ENCODE results near the gene SPDYE17. TPM values are rescaled to one million over a fixed set of nuclear protein-coding genes. Genes with fewer than 3 reads are reported as not detected.
"Not testable (repeated sequence)": the region's sequence is repeated elsewhere in the genome, so short reads cannot be mapped to it uniquely, and the experiment has no call there.

Gene SPDYE17, protein sequence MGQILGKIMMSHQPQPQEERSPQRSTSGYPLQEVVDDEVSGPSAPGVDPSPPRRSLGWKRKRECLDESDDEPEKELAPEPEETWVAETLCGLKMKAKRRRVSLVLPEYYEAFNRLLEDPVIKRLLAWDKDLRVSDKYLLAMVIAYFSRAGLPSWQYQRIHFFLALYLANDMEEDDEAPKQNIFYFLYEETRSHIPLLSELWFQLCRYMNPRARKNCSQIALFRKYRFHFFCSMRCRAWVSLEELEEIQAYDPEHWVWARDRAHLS
- not detected for total RNA-seq
- polyA plus RNA-seq (ENCODE audit: insufficient read length in 2 of 2) = not detected
- long read RNA-seq, donor 1 = 0 reads
- long read RNA-seq, donor 2 = 0 reads
- long read RNA-seq, donor 3 = 0 reads
- long read RNA-seq, donor 4 = 0 reads

DNA sequence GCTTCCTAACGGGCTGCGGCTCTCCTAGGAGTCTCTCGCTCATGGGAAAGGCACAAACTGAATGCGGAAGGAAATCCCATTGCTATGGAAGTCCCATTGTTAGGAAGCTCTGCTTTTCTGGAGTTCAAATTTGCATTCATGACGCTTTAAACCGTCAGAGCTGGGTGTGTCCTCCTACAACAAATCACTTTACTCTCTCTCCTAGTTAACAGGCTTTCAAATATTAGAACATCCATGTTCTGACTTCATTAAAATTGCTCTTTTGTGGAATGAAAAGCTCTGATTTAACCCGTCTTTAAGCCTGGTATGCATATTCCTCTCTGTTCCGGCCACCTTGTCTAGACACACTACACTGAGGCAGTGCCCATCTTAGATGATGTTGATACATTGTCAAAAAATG, at the start of gene SPDYE17:
SPDYE17 (minus strand) TSS at position 101 of the 400 bp plus-strand sequence. CDS start 1,791 bp downstream, outside the sequence.
- DNase-seq (ENCODE audit: low read depth in 4 of 6, low spot score in 6 of 6); H3K36me3 ChIP-seq (ENCODE audit: control insufficient read depth, insufficient read depth, low read length); H3K27me3 ChIP-seq (ENCODE audit: control insufficient read depth, insufficient read depth, low read length); H3K27ac ChIP-seq (ENCODE audit: low read depth, low read length); H3K4me3 ChIP-seq (ENCODE audit: low read depth, low read length); H3K9me3 ChIP-seq (ENCODE audit: control insufficient read depth, insufficient read depth, low read length); H3K4me1 ChIP-seq (ENCODE audit: control insufficient read depth, insufficient read depth, low read length): not testable (repeated sequence)
- no CpG with 5 or more reads among the region's 8 CpGs for WGBS (ENCODE audit: insufficient coverage)

DNA sequence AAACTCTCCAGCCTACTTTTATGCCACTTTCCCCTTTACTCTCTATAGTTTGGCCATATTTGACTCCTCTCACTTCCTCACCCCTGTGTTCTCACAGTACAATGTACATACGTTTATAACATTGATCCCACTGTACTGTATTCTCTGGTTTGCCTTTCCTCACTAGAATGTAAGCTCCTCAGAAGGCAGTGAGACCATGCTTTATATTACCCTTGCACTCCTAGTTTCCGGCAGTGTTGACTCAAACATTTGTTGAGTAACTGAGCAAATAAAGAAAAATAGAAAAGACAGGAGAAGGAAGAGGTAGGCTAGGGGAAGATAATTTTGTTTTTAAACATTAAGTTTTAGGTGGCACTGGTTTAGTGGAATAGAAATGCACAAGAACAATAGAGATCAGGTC, 48.1 kb upstream of the SPDYE17 start:
- not testable (repeated sequence) for H3K4me1 ChIP-seq (ENCODE audit: control insufficient read depth, insufficient read depth, low read length); H3K27me3 ChIP-seq (ENCODE audit: control insufficient read depth, insufficient read depth, low read length); H3K4me3 ChIP-seq (ENCODE audit: low read depth, low read length); H3K36me3 ChIP-seq (ENCODE audit: control insufficient read depth, insufficient read depth, low read length); DNase-seq (ENCODE audit: low read depth in 4 of 6, low spot score in 6 of 6); H3K27ac ChIP-seq (ENCODE audit: low read depth, low read length); H3K9me3 ChIP-seq (ENCODE audit: control insufficient read depth, insufficient read depth, low read length)
- no CpG with 5 or more reads among the region's 2 CpGs for WGBS (ENCODE audit: insufficient coverage)

DNA sequence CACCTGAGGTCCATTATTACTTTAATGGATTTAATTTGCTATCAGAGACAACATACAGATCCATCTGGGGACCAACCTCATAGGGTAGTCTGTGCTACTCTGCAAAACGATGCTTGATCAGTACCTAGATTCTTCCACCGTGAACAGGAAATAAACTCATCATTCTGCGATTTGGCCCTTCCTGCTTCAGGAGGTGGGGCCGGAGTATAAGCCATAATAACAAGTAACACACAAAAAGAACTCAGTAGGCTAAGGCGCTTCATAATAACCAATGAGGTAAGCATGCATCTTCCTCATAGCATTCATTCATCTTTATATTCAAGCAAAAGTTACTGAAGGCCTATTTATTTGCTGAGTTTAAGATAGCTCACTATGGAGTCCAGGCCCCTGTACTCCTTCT, 47.5 kb upstream of the SPDYE17 start:
- not testable (repeated sequence) for H3K27ac ChIP-seq (ENCODE audit: low read depth, low read length); H3K9me3 ChIP-seq (ENCODE audit: control insufficient read depth, insufficient read depth, low read length); DNase-seq (ENCODE audit: low read depth in 4 of 6, low spot score in 6 of 6); H3K4me3 ChIP-seq (ENCODE audit: low read depth, low read length); H3K36me3 ChIP-seq (ENCODE audit: control insufficient read depth, insufficient read depth, low read length); H3K4me1 ChIP-seq (ENCODE audit: control insufficient read depth, insufficient read depth, low read length); H3K27me3 ChIP-seq (ENCODE audit: control insufficient read depth, insufficient read depth, low read length)
- WGBS (ENCODE audit: insufficient coverage) = no CpG with 5 or more reads among the region's 5 CpGs

DNA sequence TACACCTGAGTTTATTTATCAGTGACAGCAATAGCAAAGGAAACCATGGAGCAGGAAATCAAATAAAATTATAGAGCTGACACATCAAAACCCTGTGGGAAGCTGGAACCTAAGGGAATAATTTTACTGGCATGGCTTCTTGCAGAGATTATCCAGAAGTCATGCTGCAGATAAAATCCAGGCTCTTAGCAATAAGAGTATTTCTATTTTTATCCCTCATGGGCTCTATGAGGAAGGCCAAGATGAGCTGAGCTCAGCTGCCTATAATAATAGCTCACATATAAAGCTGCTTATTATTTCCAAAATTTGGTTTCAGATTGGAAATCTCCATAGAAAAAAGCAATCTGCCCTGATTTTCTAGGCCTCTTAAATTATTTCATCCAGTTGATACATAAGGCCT, 47.0 kb upstream of the SPDYE17 start:
- not testable (repeated sequence) for DNase-seq (ENCODE audit: low read depth in 4 of 6, low spot score in 6 of 6); H3K4me3 ChIP-seq (ENCODE audit: low read depth, low read length); H3K9me3 ChIP-seq (ENCODE audit: control insufficient read depth, insufficient read depth, low read length); H3K27me3 ChIP-seq (ENCODE audit: control insufficient read depth, insufficient read depth, low read length); H3K27ac ChIP-seq (ENCODE audit: low read depth, low read length); H3K36me3 ChIP-seq (ENCODE audit: control insufficient read depth, insufficient read depth, low read length); H3K4me1 ChIP-seq (ENCODE audit: control insufficient read depth, insufficient read depth, low read length)

DNA sequence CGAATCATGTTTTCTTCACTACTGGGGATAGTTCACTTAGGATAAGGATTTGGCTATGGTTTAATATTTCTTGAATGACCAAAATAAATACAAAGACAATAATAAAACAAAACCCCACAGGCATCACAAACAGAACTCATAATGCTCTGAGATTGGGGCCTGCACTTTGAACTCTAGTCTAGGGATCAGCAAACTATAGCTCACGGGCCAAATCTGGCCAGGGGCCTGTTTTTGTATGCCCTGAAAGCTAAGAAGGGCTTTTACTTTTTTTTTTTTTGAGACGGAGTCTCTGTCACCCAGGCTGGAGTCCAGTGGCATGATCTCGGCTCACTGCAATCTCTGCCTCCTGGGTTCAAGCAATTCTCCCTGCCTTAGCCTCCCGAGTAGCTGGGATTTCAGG, 44.9 kb upstream of the SPDYE17 start:
- not testable (repeated sequence) for H3K9me3 ChIP-seq (ENCODE audit: control insufficient read depth, insufficient read depth, low read length); H3K27me3 ChIP-seq (ENCODE audit: control insufficient read depth, insufficient read depth, low read length); H3K27ac ChIP-seq (ENCODE audit: low read depth, low read length); H3K4me1 ChIP-seq (ENCODE audit: control insufficient read depth, insufficient read depth, low read length); H3K4me3 ChIP-seq (ENCODE audit: low read depth, low read length); DNase-seq (ENCODE audit: low read depth in 4 of 6, low spot score in 6 of 6); H3K36me3 ChIP-seq (ENCODE audit: control insufficient read depth, insufficient read depth, low read length)
- WGBS (ENCODE audit: insufficient coverage) = no CpG with 5 or more reads among the region's 5 CpGs

DNA sequence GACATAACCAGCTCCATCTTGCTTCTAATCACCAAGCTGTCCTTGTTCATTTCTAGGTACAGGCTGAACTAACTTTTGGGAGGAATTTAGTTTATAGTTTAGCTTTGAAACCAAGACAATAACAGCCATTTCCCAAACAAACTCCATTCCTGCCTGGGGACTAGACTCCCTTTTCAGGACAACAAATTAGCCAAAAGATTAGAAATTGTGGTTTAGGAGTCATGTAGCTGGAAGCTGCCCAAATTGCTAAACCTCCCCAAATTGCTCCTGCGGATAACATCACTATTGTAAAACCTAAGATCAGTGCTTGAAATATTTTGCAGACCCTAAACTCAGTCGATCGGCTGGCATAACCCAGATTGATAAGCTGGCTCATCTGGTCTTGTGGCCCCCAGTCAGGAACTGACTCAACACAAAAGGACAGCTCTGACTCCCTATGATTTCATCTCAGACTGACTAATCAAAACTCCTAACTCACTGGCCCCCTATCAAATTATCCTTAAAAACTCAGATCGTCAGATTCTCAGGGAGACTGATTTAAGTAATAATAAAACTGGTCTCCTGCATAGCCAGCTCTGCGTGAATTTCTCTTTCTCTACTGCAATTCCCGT, 42.7 kb upstream of the SPDYE17 start:
- not testable (repeated sequence) for H3K4me3 ChIP-seq (ENCODE audit: low read depth, low read length); H3K27ac ChIP-seq (ENCODE audit: low read depth, low read length); H3K4me1 ChIP-seq (ENCODE audit: control insufficient read depth, insufficient read depth, low read length); H3K36me3 ChIP-seq (ENCODE audit: control insufficient read depth, insufficient read depth, low read length); DNase-seq (ENCODE audit: low read depth in 4 of 6, low spot score in 6 of 6); H3K27me3 ChIP-seq (ENCODE audit: control insufficient read depth, insufficient read depth, low read length); H3K9me3 ChIP-seq (ENCODE audit: control insufficient read depth, insufficient read depth, low read length)
- WGBS (ENCODE audit: insufficient coverage) = no CpG with 5 or more reads among the region's 6 CpGs

DNA sequence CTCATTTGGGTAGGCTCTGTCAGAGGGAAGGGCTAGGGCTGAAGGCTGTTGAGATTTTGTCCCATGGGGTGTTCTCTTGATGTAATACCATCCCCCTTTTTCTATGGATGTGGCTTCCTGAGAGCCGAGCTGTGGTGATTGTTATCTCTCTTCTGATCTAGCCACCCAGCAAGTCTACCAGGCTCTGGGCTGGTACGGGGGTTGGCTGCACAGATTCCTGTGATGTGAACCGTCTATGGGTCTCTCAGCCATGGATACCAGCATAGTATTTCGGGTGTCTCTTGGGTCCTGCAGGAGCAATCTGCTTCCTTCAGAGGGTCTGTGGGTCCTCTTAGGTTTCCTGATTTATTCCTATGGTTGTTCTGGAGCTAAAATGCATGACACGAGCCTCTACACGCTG, 38.9 kb upstream of the SPDYE17 start:
- not testable (repeated sequence) for H3K27me3 ChIP-seq (ENCODE audit: control insufficient read depth, insufficient read depth, low read length); H3K9me3 ChIP-seq (ENCODE audit: control insufficient read depth, insufficient read depth, low read length); DNase-seq (ENCODE audit: low read depth in 4 of 6, low spot score in 6 of 6); H3K36me3 ChIP-seq (ENCODE audit: control insufficient read depth, insufficient read depth, low read length); H3K27ac ChIP-seq (ENCODE audit: low read depth, low read length); H3K4me1 ChIP-seq (ENCODE audit: control insufficient read depth, insufficient read depth, low read length); H3K4me3 ChIP-seq (ENCODE audit: low read depth, low read length)
- 95% methylated on average over 4 of the region's 6 CpGs for WGBS (ENCODE audit: insufficient coverage)

DNA sequence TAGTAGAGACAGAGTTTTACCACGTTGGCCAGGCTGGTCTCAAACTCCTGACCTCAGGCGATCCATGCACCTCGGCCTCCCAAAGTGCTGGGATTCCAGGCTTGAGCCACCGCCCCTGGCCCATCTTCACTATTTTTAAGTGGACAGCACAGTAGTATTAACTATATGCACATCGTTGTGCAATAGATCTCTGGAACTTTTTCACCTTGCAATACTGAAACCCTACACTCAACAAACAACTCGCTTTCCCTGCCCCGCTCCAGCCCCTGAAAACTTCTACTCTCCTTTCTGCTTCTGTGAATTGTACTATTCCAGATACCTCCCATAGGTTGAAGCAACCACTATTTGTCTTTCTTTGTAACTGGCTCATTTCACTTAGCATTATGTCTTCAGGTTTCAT, 33.7 kb upstream of the SPDYE17 start:
- H3K4me3 ChIP-seq (ENCODE audit: low read depth, low read length); DNase-seq (ENCODE audit: low read depth in 4 of 6, low spot score in 6 of 6); H3K27me3 ChIP-seq (ENCODE audit: control insufficient read depth, insufficient read depth, low read length); H3K4me1 ChIP-seq (ENCODE audit: control insufficient read depth, insufficient read depth, low read length); H3K27ac ChIP-seq (ENCODE audit: low read depth, low read length); H3K36me3 ChIP-seq (ENCODE audit: control insufficient read depth, insufficient read depth, low read length); H3K9me3 ChIP-seq (ENCODE audit: control insufficient read depth, insufficient read depth, low read length): not testable (repeated sequence)
- 100% methylated on average over 2 of the region's 7 CpGs for WGBS (ENCODE audit: insufficient coverage)

DNA sequence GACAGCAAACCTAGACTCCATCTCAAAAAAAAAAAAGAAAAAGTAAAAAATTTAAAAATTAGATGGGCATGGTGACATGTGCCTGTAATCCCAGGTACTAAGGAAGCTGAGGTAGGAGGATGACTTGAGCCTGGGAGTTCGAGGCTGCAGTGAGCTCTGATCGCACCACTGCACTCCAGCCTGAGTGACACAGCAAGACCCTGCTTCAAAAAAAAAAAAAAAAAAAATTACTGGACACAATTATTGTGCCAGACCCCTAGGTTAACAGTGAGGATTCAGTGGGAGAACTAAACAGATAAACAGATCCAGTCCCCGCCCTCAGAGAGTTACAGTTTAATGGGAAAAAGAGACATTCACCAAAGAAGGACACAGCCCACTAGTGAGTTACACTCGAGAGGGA, 31.6 kb upstream of the SPDYE17 start:
- DNase-seq (ENCODE audit: low read depth in 4 of 6, low spot score in 6 of 6); H3K36me3 ChIP-seq (ENCODE audit: control insufficient read depth, insufficient read depth, low read length); H3K4me1 ChIP-seq (ENCODE audit: control insufficient read depth, insufficient read depth, low read length); H3K27me3 ChIP-seq (ENCODE audit: control insufficient read depth, insufficient read depth, low read length); H3K4me3 ChIP-seq (ENCODE audit: low read depth, low read length); H3K27ac ChIP-seq (ENCODE audit: low read depth, low read length); H3K9me3 ChIP-seq (ENCODE audit: control insufficient read depth, insufficient read depth, low read length): not testable (repeated sequence)
- no CpG with 5 or more reads among the region's 4 CpGs for WGBS (ENCODE audit: insufficient coverage)

DNA sequence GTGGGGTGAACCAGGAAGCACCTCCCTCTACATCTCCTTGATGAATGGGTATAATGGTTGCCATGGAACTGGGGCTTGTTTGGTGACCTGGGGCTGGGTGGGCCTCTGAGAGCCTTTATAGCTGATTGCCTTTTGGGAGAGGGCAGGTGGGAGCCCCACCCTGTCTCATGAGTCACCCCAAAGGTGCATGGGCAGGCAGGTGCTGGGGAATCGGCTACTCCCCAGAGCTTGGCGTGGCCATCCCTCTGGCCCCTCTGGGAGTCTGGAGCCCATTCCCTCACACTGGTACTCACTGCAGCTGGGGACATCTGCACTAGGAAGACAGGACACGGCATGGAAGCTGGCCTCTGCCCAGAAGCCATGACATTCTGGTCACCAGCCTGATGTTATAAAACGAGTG, 30.4 kb upstream of the SPDYE17 start, which contains the start of gene SPDYE18:
SPDYE18 (minus strand) TSS at position 2 of the 400 bp plus-strand sequence. CDS start 2,046 bp downstream, outside the sequence.
- H3K4me1 ChIP-seq (ENCODE audit: control insufficient read depth, insufficient read depth, low read length); H3K36me3 ChIP-seq (ENCODE audit: control insufficient read depth, insufficient read depth, low read length); H3K4me3 ChIP-seq (ENCODE audit: low read depth, low read length); H3K27me3 ChIP-seq (ENCODE audit: control insufficient read depth, insufficient read depth, low read length); H3K27ac ChIP-seq (ENCODE audit: low read depth, low read length); H3K9me3 ChIP-seq (ENCODE audit: control insufficient read depth, insufficient read depth, low read length); DNase-seq (ENCODE audit: low read depth in 4 of 6, low spot score in 6 of 6): not testable (repeated sequence)
- 95% methylated on average over 3 of the region's 4 CpGs for WGBS (ENCODE audit: insufficient coverage)
